H9 (cell line): ENCODE data around the gene RAD23B. TPM values are rescaled to one million over a fixed set of nuclear protein-coding genes. Genes with fewer than 3 reads are reported as not detected.

Experiments used
- DNase-seq: peaks from one replicate; pipeline ENCODE4 v3.0.0-alpha.2; 2017
- H2AFZ ChIP-seq: one replicate; pipeline ENCODE4 v1.6.1; 2013; ENCODE audit warnings: mild to moderate bottlenecking, low read length, control low read depth, moderate library complexity
- H2AK5ac ChIP-seq: 2 replicates; pipeline ENCODE4 v1.6.1; 2013; ENCODE audit warnings: low read length, control low read depth, mixed read lengths; ENCODE audit not compliant: insufficient read length
- H2BK120ac ChIP-seq: one replicate; pipeline ENCODE4 v1.6.1; 2013; ENCODE audit warnings: low read depth, mild to moderate bottlenecking, low read length, control low read depth, inconsistent platforms; ENCODE audit not compliant: poor library complexity, severe bottlenecking
- H2BK12ac ChIP-seq: 2 replicates; pipeline ENCODE4 v1.6.1; 2013; ENCODE audit warnings: low read length, control low read depth, mixed read lengths, low read depth; ENCODE audit not compliant: insufficient read length
- H2BK15ac ChIP-seq: 2 replicates; pipeline ENCODE4 v1.6.1; 2013; ENCODE audit warnings: low read depth, low read length, control low read depth
- H2BK20ac ChIP-seq: one replicate; pipeline ENCODE4 v1.6.1; 2013; ENCODE audit warnings: low read depth, mild to moderate bottlenecking, low read length, control low read depth, inconsistent platforms; ENCODE audit not compliant: poor library complexity, severe bottlenecking
- H2BK5ac ChIP-seq: 2 replicates; pipeline ENCODE4 v1.6.1; 2013; ENCODE audit warnings: low read length, control low read depth, mixed read lengths; ENCODE audit not compliant: insufficient read length
- H3K14ac ChIP-seq: 2 replicates; pipeline ENCODE4 v1.6.1; 2013; ENCODE audit warnings: low read length, control low read depth; ENCODE audit not compliant: insufficient read depth
- H3K18ac ChIP-seq: 2 replicates; pipeline ENCODE4 v1.6.1; 2013; ENCODE audit warnings: low read depth, mild to moderate bottlenecking, mixed read lengths, low read length, control low read depth; ENCODE audit not compliant: insufficient read length
- H3K23ac ChIP-seq: 2 replicates; pipeline ENCODE4 v1.6.1; 2013; ENCODE audit warnings: low read length, control low read depth, mixed read lengths, low read depth; ENCODE audit not compliant: insufficient read length
- H3K23me2 ChIP-seq: 2 replicates; pipeline ENCODE4 v1.6.1; 2013; ENCODE audit warnings: low read depth, mild to moderate bottlenecking, mixed read lengths, low read length, control low read depth; ENCODE audit not compliant: insufficient read length, poor library complexity, severe bottlenecking
- H3K27ac ChIP-seq: 2 replicates; pipeline ENCODE4 v1.5.1; 2013; ENCODE audit warnings: low read length, control low read depth, mixed read lengths, low read depth; ENCODE audit not compliant: insufficient read length
- H3K27me3 ChIP-seq: 2 replicates; pipeline ENCODE4 v1.6.1; 2013; ENCODE audit warnings: low read length, control low read depth, inconsistent platforms; ENCODE audit not compliant: insufficient read depth
- H3K4ac ChIP-seq: 2 replicates; pipeline ENCODE4 v1.6.1; 2013; ENCODE audit warnings: low read depth, mild to moderate bottlenecking, control low read depth, inconsistent platforms, low read length, moderate library complexity
- H3K4me1 ChIP-seq: 2 replicates; pipeline ENCODE4 v1.6.1; 2013; ENCODE audit warnings: low read length, control low read depth, inconsistent platforms; ENCODE audit not compliant: insufficient read depth
- H3K4me2 ChIP-seq: 2 replicates; pipeline ENCODE4 v1.6.1; 2013; ENCODE audit warnings: low read length, control low read depth, mixed read lengths; ENCODE audit not compliant: insufficient read length, insufficient read depth
- H3K56ac ChIP-seq: 2 replicates; pipeline ENCODE4 v1.6.1; 2013; ENCODE audit warnings: low read depth, mild to moderate bottlenecking, mixed read lengths, low read length, control low read depth; ENCODE audit not compliant: insufficient read length
- H3K79me1 ChIP-seq: 2 replicates; pipeline ENCODE4 v1.6.1; 2013; ENCODE audit warnings: low read depth, mild to moderate bottlenecking, moderate library complexity, low read length, control low read depth, inconsistent platforms; ENCODE audit not compliant: insufficient read depth, poor library complexity, severe bottlenecking
- H3K79me2 ChIP-seq: 2 replicates; pipeline ENCODE4 v1.6.1; 2013; ENCODE audit warnings: low read length, control low read depth, inconsistent platforms; ENCODE audit not compliant: insufficient read depth
- H3K9ac ChIP-seq: 2 replicates; pipeline ENCODE4 v1.6.1; 2013; ENCODE audit warnings: low read length, control low read depth, mixed read lengths; ENCODE audit not compliant: insufficient read length; ENCODE audit errors: extremely low read depth
- H3K9me3 ChIP-seq: one replicate; pipeline ENCODE4 v1.6.1; 2013; ENCODE audit warnings: low read depth, low read length, inconsistent platforms; ENCODE audit not compliant: control insufficient read depth
- H3T11ph ChIP-seq: one replicate; pipeline ENCODE4 v1.6.1; 2013; ENCODE audit warnings: mild to moderate bottlenecking, low read length, control low read depth, inconsistent platforms
- H4K20me1 ChIP-seq: one replicate; pipeline ENCODE4 v1.6.1; 2013; ENCODE audit not compliant: control insufficient read depth, insufficient read length, insufficient read depth
- H4K5ac ChIP-seq: 2 replicates; pipeline ENCODE4 v1.6.1; 2013; ENCODE audit warnings: low read depth, mild to moderate bottlenecking, mixed read lengths, low read length, control low read depth; ENCODE audit not compliant: insufficient read length
- H4K8ac ChIP-seq: replicated peaks from 2 replicates; pipeline ENCODE4 v1.6.1; 2013; ENCODE audit warnings: low read length, control low read depth, mixed read lengths, low read depth; ENCODE audit not compliant: insufficient read length
- H4K91ac ChIP-seq: 2 replicates; pipeline ENCODE4 v1.6.1; 2013; ENCODE audit warnings: low read depth, mild to moderate bottlenecking, moderate library complexity, mixed read lengths, low read length, control low read depth; ENCODE audit not compliant: insufficient read length
- H3K27ac Mint-ChIP-seq, 3 experiments: 2 replicates in 2 of 3; 3 replicates in 1 of 3; pipeline ENCODE4 v1.8.0; 2020 to 2021; ENCODE audit warnings: mixed read lengths in 3 of 3, mild to moderate bottlenecking in 1 of 3, moderate library complexity in 1 of 3
- H3K27me3 Mint-ChIP-seq: 2 replicates; pipeline ENCODE4 v1.8.0; 2021; ENCODE audit warnings: low read depth, mild to moderate bottlenecking, moderate library complexity, mixed read lengths
- H3K36me3 Mint-ChIP-seq, 3 experiments: 2 replicates in 2 of 3; 3 replicates in 1 of 3; pipeline ENCODE4 v1.8.0; 2020 to 2021; ENCODE audit warnings: low read depth in 3 of 3, mixed read lengths in 3 of 3; ENCODE audit not compliant: insufficient read depth in 1 of 3
- H3K4me1 Mint-ChIP-seq, 2 experiments: 2 replicates each; pipeline ENCODE4 v1.8.0; 2020; ENCODE audit warnings: mixed read lengths in 2 of 2
- H3K4me3 Mint-ChIP-seq, 2 experiments: 2 replicates in 1 of 2; 3 replicates in 1 of 2; pipeline ENCODE4 v1.8.0; 2020 to 2021; ENCODE audit warnings: mild to moderate bottlenecking in 2 of 2, mixed read lengths in 2 of 2, moderate library complexity in 1 of 2
- H3K9me3 Mint-ChIP-seq, 2 experiments: 2 replicates in 1 of 2; 3 replicates in 1 of 2; pipeline ENCODE4 v1.8.0; 2020; ENCODE audit warnings: mild to moderate bottlenecking in 2 of 2, mixed read lengths in 2 of 2, moderate library complexity in 1 of 2
- CTCF ChIP-seq: fragments of 200-600 bp; sonication (generic); conservative IDR thresholded peaks from 3 replicates; pipeline ENCODE4 v1.8.0; 2021; ENCODE audit warnings: antibody characterized with exemption, mild to moderate bottlenecking
- WGBS: extraction: QIAGEN DNeasy Blood & Tissue Kit; methylation state at CpG from one replicate; pipeline ENCODE4 v1.1.7; 2013; ENCODE audit warnings: missing lambda C conversion rate, low lambda C conversion rate, mixed read lengths; ENCODE audit not compliant: insufficient read length; ENCODE audit errors: extremely low coverage; 5-methylcytosine and 5-hydroxymethylcytosine counted together
- total RNA-seq: library from RNA; stranded (reverse); gene quantifications from 2 replicates; pipeline ENCODE4 v1.2.1, GENCODE V29; 2021

RAD23B gene
- total RNA-seq, 1 experiment from 2014 or later, result 154 TPM

GRCh38 chr9:107330420-107330819 lies 47.3 kb downstream of the RAD23B start:
- H3K79me1 ChIP-seq, result no peaks in the 10 kb centered on the region
- no peak overlapping the region for H3K23ac ChIP-seq
- Mint-ChIP-seq H3K4me1 (0 out of 4 replicates have a peak, but pooled peaks cover 2 to 4% of the 10 kb centered on the region in 2 experiments), H3K27me3 (no peaks in the 10 kb centered on the region), H3K4me3 (no peak overlapping the region), H3K27ac (no peak overlapping the region), H3K36me3 (peaks cover 43 to 90% (median 88%) of the 10 kb centered on the region in 3 experiments), H3K9me3 (no peaks in the 10 kb centered on the region)
- no peak for TF ChIP-seq CTCF
- no peak overlapping the region for H3K56ac ChIP-seq
- no peak overlapping the region for H3K4ac ChIP-seq
- no peaks in the 10 kb centered on the region for H3K9me3 ChIP-seq
- no peak overlapping the region for H2AFZ ChIP-seq
- no peak overlapping the region for H4K5ac ChIP-seq
- H3K9ac ChIP-seq, result no peak overlapping the region
- H2AK5ac ChIP-seq, result no peak overlapping the region
- DNase-seq, result no peak
- no peak overlapping the region for H2BK120ac ChIP-seq
- H3K79me2 ChIP-seq, result no peaks in the 10 kb centered on the region
- no peak overlapping the region for H2BK20ac ChIP-seq
- H3K23me2 ChIP-seq, result no peaks in the 10 kb centered on the region
- H3K18ac ChIP-seq, result no peak overlapping the region
- no peaks in the 10 kb centered on the region for H4K20me1 ChIP-seq
- H2BK15ac ChIP-seq, result no peak overlapping the region
- H3K14ac ChIP-seq, result no peak overlapping the region
- H3K27ac ChIP-seq, result no peak overlapping the region
- H2BK12ac ChIP-seq, result no peak overlapping the region
- no peak overlapping the region for H4K8ac ChIP-seq
- no peak overlapping the region for H2BK5ac ChIP-seq
- H3K4me2 ChIP-seq, result no peak overlapping the region
- H4K91ac ChIP-seq, result no peak overlapping the region
- H3T11ph ChIP-seq, result no peak overlapping the region
- H3K27me3 ChIP-seq, result no peaks in the 10 kb centered on the region
- WGBS, result no CpG with 5 or more reads among the region's 2 CpGs
- H3K4me1 ChIP-seq, result no peaks in the 10 kb centered on the region
